HepG2 (cell line): ENCODE results near the gene RPS6KA2. TPM values are rescaled to one million over a fixed set of nuclear protein-coding genes. Genes with fewer than 3 reads are reported as not detected.

ENCODE experiments used
- ATAC-seq: fragments of 200-7000 bp; cut with Tn5 transposase; 3 replicates; pipeline ENCODE4 v1.9.1; 2020; ENCODE audit warnings: mild to moderate bottlenecking, moderate library complexity
- BruUV-seq: library from RNA; stranded (reverse); fragments of 400-500 nt; replicated peaks from 2 replicates; lab custom pipeline; 2021; lab: Mats Ljungman, UMichigan
- CTCF ChIA-PET: fragments of 300-600 bp; formaldehyde crosslinking; extraction: SDS; loops from one replicate; lab custom pipeline; 2021; ENCODE audit warnings: low total read pairs, inconsistent platforms, low intra/inter-chr PET ratio; lab: Yijun Ruan, JAX
- POLR2A ChIA-PET: fragments of 350-600 bp; sonication (Branson Sonifier 250); formaldehyde crosslinking; loops from one replicate; lab custom pipeline; 2020; ENCODE audit warnings: antibody characterized with exemption, inconsistent platforms; lab: Yijun Ruan, JAX
- DNase-seq: peaks from one replicate; pipeline ENCODE4 v3.0.0-alpha.2; 2015; ENCODE audit warnings: low spot score
- FAIRE-seq: peaks from 3 replicates; lab custom pipeline; 2011; peaks lifted over from hg19 to GRCh38; lab: Jason Lieb, UNC
- H2AFZ ChIP-seq: one replicate; pipeline ENCODE4 v1.6.1; 2011; ENCODE audit warnings: low read length, inconsistent platforms
- H3K27ac ChIP-seq: fragments of 300-600 bp; 3 replicates; pipeline ENCODE4 v1.8.0; 2011; ENCODE audit warnings: mixed run types, mild to moderate bottlenecking, mixed read lengths, low read length, inconsistent platforms; ENCODE audit not compliant: insufficient read depth; ENCODE audit errors: extremely low read length
- H3K27me3 ChIP-seq, 2 experiments: fragments of 200-600 bp in 1 of 2; 2 replicates in 1 of 2; 3 replicates in 1 of 2; pipeline versions ENCODE4 v1.6.0 to v1.8.0; 2011; ENCODE audit warnings: low read length in 2 of 2, mild to moderate bottlenecking in 2 of 2, moderate library complexity in 2 of 2, inconsistent platforms in 1 of 2; ENCODE audit not compliant: insufficient read depth in 2 of 2, control insufficient read depth in 1 of 2
- H3K36me3 ChIP-seq, 2 experiments: fragments of 200-600 bp in 1 of 2; replicated peaks in 1 of 2; 2 replicates in 1 of 2; 3 replicates in 1 of 2; pipeline versions ENCODE4 v1.5.1 to v1.8.0; 2011; ENCODE audit warnings: low read length in 2 of 2, inconsistent platforms in 1 of 2; ENCODE audit not compliant: insufficient read depth in 2 of 2, control insufficient read depth in 1 of 2
- H3K4me1 ChIP-seq: 2 replicates; pipeline ENCODE4 v1.5.1; 2012; ENCODE audit warnings: low read length, inconsistent platforms; ENCODE audit not compliant: insufficient read depth
- H3K4me2 ChIP-seq: 2 replicates; pipeline ENCODE4 v1.6.0; 2011; ENCODE audit warnings: low read depth, low read length, inconsistent platforms
- H3K4me3 ChIP-seq, 3 experiments: fragments of 200-600 bp in 1 of 3; sonication (generic), shearing (Covaris generic) in 1 of 3; replicated peaks in 1 of 3; 2 replicates each; pipeline ENCODE4 v1.5.1; 2011 to 2016; ENCODE audit warnings: low read length in 3 of 3, inconsistent platforms in 2 of 3, low read depth in 2 of 3, mild to moderate bottlenecking in 2 of 3, control low read depth in 1 of 3, mixed read lengths in 1 of 3; ENCODE audit not compliant: insufficient read depth in 1 of 3
- H3K79me2 ChIP-seq: one replicate; pipeline ENCODE4 v1.6.1; 2011; ENCODE audit warnings: low read length, inconsistent platforms; ENCODE audit not compliant: insufficient read depth
- H3K9ac ChIP-seq: 2 replicates; pipeline ENCODE4 v1.6.0; 2011; ENCODE audit warnings: mild to moderate bottlenecking, low read depth, low read length, inconsistent platforms; ENCODE audit not compliant: insufficient read depth
- H3K9me3 ChIP-seq: 2 replicates; pipeline ENCODE4 v1.5.1; 2012; ENCODE audit warnings: mild to moderate bottlenecking, low read length
- H4K20me1 ChIP-seq: 2 replicates; pipeline ENCODE4 v1.6.0; 2011; ENCODE audit warnings: inconsistent platforms, mild to moderate bottlenecking, low read length, moderate library complexity; ENCODE audit not compliant: insufficient read depth
- ATF7 ChIP-seq, 2 experiments: fragments of 450-650 bp in 1 of 2; sonication (generic) in 1 of 2; formaldehyde crosslinking in 1 of 2; IDR thresholded peaks; 2 replicates each; pipeline versions ENCODE4 v1.4.0 to v1.6.1; 2016 to 2020; ENCODE audit warnings: antibody characterized with exemption in 1 of 2, mild to moderate bottlenecking in 1 of 2, missing genetic modification reagents in 1 of 2
- PAX8 ChIP-seq: sonication (generic); formaldehyde crosslinking; IDR thresholded peaks from 2 replicates; pipeline ENCODE4 v1.8.0; 2022; ENCODE audit warnings: mild to moderate bottlenecking, missing genetic modification reagents, borderline replicate concordance
- PPARG ChIP-seq: conservative IDR thresholded peaks from 2 replicates; pipeline ENCODE4 v1.6.1; 2016; ENCODE audit warnings: missing biosample characterization, missing genetic modification reagents
- ZFP1 ChIP-seq: IDR thresholded peaks from 2 replicates; pipeline ENCODE4 v1.6.1; 2016
- ZNF354B ChIP-seq: sonication (generic); formaldehyde crosslinking; IDR thresholded peaks from 2 replicates; pipeline ENCODE4 v1.8.0; 2022; ENCODE audit warnings: mild to moderate bottlenecking, missing genetic modification reagents
- ZNF768 ChIP-seq: sonication (generic); formaldehyde crosslinking; IDR thresholded peaks from 2 replicates; pipeline ENCODE4 v1.4.0; 2020; ENCODE audit warnings: missing genetic modification reagents
- WGBS: methylation state at CpG from one replicate; pipeline ENCODE4 v1.1.6; 2017; ENCODE audit warnings: low lambda C conversion rate; 5-methylcytosine and 5-hydroxymethylcytosine counted together
- in situ Hi-C: cut with HindIII; loops from 2 replicates; pipeline ENCODE4 v1.10.0; 2017; ENCODE audit warnings: low pct_unique_long_range_greater_than_20kb; ENCODE audit not compliant: extremely low pct_ligation_motif_present
- intact Hi-C: fragments of 100-400 bp; cut with micrococcal nuclease; formaldehyde crosslinking; loops from one replicate; pipeline ENCODE4 v1.10.0; 2022; ENCODE audit not compliant: unreplicated experiment
- polyA plus RNA-seq, 8 experiments: library from polyadenylated mRNA; depleted of rRNA in 3 of 8; stranded (reverse) in 7 of 8; unstranded in 1 of 8; fragments of >200 nt; fragmentation: Illumina TruSeq in 4 of 8; extraction: Trizol in 4 of 8; gene quantifications; 2 replicates each; pipeline versions ENCODE4 v1.2.1 to v1.2.3, GENCODE V29; 2011 to 2016; ENCODE audit warnings: low read depth in 4 of 8, missing spikeins in 1 of 8, mixed read lengths in 1 of 8; ENCODE audit not compliant: insufficient read depth in 1 of 8
- total RNA-seq, 5 experiments: library from RNA; depleted of rRNA; stranded (reverse); fragments of >200 nt; fragmentation: Illumina TruSeq; extraction: Trizol; gene quantifications; 2 replicates each; pipeline ENCODE4 v1.2.3, GENCODE V29; 2016; ENCODE audit warnings: low read depth in 1 of 5
- TF ChIP-seq, protein P1 (sequence below): sonication (generic); formaldehyde crosslinking; IDR thresholded peaks from 2 replicates; pipeline ENCODE4 v1.5.0; 2020; ENCODE audit warnings: missing genetic modification reagents
- TF ChIP-seq, protein P2 (sequence below): sonication (generic); formaldehyde crosslinking; IDR thresholded peaks from 2 replicates; pipeline ENCODE4 v1.4.0; 2020; ENCODE audit warnings: mild to moderate bottlenecking, missing genetic modification reagents, borderline replicate concordance

RPS6KA2 gene
- total and polyA plus RNA-seq, 2 of the 13 experiments (the other 11 are each of a cell fraction or from before 2014, with no cell fraction given): 0.22 to 0.38 TPM

DNA sequence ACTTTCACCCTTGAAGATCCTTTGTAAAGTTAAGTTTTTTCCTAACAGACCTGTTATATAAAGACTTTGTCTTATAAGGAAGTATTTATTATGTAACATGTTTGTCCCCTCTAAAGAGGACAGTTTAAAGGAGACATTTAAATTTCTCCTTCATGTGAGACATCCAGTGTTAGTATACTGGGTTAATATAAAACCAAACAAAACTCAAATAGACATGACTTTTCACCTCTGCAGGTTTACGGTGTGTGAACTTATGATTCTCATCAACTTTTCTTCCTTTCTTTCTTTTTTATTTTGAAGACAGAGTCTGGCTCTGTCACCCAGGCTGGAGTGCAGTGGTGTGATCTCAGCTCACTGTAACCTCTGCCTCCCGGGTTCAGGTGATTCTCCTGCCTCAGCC lies 226.9 kb downstream of the RPS6KA2 start:
- BruUV-seq: no TSS peak
- Histone ChIP-seq H4K20me1 (no peaks in the 10 kb centered on the region), H3K9me3 (no peaks in the 10 kb centered on the region), H3K4me3 (peak overlapping the region in 2 of 3 experiments; percentile 29 to 63; a peak in 2 of 6 replicates), H3K4me2 (peak overlapping the region; percentile 79), H3K36me3 (no peaks in the 10 kb centered on the region), H3K27me3 (peaks cover 0 to 15% of the 10 kb centered on the region in 2 experiments; a peak in 3 of 5 replicates), H3K9ac (no peak overlapping the region), H3K4me1 (peaks cover 48% of the 10 kb centered on the region), H3K79me2 (no peaks in the 10 kb centered on the region), H2AFZ (no peak overlapping the region), H3K27ac (no peak overlapping the region)
- ChIA-PET CTCF (interaction anchor here (0.7 to 4.1 kb wide), 6 partner anchors 18 to 124 kb away, joined by 3 to 52 read pairs (median 12); partner anchors contain the start of gene MPC1), POLR2A (interaction anchor here (0.7 to 4.0 kb wide), 9 partner anchors 11 to 93 kb away, joined by 3 to 36 read pairs (median 3); partner anchors contain the start of genes MPC1 and SFT2D1)
- in situ Hi-C loops (loop anchor here (5.0 kb wide), 1 partner anchor 123 kb away; no protein-coding TSS in a partner anchor), intact Hi-C loops (loop anchor here (1.0 to 2.0 kb wide), 4 partner anchors 17 to 125 kb away; partner anchors contain the start of gene MPC1)
- FAIRE-seq: no peak
- ATAC-seq: peak; percentile 21
- no peak for DNase-seq
- 7% methylated on average over 2 of the region's 2 CpGs for WGBS
- TF ChIP-seq ZNF768 (CRISPR knock-in tag) (no peak), ZFP1 (CRISPR knock-in tag) (0 out of 2 replicates have a peak, but pooled peaks have one; percentile 5), PPARG (CRISPR knock-in tag) (peak; percentile 23; the same call in 1 of the 2 replicates), ZNF354B (CRISPR knock-in tag) (no peak)

DNA sequence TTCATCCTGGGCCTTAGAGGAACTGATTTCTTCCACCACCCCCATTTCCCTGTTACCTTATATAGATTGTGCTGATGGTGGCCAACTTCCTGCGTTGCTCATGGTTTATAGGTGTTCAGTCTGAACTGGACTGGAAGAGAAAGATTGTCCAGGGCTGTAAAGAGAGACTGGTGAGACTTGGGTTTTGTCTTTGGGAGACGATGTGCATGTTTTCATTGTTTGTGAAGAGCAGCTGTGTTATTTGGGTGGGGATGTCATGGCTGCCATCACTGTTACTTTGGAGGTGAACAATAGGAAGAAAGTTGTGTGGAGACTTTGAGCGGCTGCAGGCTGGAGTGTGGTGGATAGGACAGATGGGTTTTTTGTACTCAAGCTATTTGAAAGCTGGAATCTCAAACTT lies 228.7 kb downstream of the RPS6KA2 start:
- Histone ChIP-seq H3K27me3 (no peaks in the 10 kb centered on the region), H3K4me2 (no peak overlapping the region), H3K9me3 (no peaks in the 10 kb centered on the region), H3K79me2 (no peaks in the 10 kb centered on the region), H3K4me3 (no peak overlapping the region), H2AFZ (no peak overlapping the region), H3K9ac (no peak overlapping the region), H3K36me3 (no peaks in the 10 kb centered on the region), H3K4me1 (peaks cover 65% of the 10 kb centered on the region), H4K20me1 (no peaks in the 10 kb centered on the region), H3K27ac (no peak overlapping the region)
- intact Hi-C loops (no loop called here), in situ Hi-C loops (no loop called here)
- 85% methylated on average over 3 of the region's 3 CpGs for WGBS
- ChIA-PET CTCF (no interaction called here), POLR2A (interaction anchor here (2.8 to 4.0 kb wide), 3 partner anchors 10 to 18 kb away, joined by 18 to 36 read pairs (median 29); partner anchors contain the start of gene MPC1)
- FAIRE-seq (no peak), ATAC-seq (no peak), DNase-seq (no peak)
- no TSS peak for BruUV-seq
- TF ChIP-seq PAX8 (CRISPR knock-in tag) (0 out of 2 replicates have a peak, but pooled peaks have one; percentile 51), ATF7 (IDR thresholded peaks at IDR 0.05) (peak; percentile 62), ATF7 (CRISPR knock-in tag; IDR thresholded peaks at IDR 0.05) (no peak)
- TF ChIP-seq, protein P1, sequence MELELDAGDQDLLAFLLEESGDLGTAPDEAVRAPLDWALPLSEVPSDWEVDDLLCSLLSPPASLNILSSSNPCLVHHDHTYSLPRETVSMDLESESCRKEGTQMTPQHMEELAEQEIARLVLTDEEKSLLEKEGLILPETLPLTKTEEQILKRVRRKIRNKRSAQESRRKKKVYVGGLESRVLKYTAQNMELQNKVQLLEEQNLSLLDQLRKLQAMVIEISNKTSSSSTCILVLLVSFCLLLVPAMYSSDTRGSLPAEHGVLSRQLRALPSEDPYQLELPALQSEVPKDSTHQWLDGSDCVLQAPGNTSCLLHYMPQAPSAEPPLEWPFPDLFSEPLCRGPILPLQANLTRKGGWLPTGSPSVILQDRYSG: no peak
- TF ChIP-seq, protein P2, sequence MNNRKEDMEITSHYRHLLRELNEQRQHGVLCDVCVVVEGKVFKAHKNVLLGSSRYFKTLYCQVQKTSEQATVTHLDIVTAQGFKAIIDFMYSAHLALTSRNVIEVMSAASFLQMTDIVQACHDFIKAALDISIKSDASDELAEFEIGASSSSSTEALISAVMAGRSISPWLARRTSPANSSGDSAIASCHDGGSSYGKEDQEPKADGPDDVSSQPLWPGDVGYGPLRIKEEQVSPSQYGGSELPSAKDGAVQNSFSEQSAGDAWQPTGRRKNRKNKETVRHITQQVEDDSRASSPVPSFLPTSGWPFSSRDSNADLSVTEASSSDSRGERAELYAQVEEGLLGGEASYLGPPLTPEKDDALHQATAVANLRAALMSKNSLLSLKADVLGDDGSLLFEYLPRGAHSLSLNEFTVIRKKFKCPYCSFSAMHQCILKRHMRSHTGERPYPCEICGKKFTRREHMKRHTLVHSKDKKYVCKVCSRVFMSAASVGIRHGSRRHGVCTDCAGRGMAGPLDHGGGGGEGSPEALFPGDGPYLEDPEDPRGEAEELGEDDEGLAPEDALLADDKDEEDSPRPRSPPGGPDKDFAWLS: 0 out of 2 replicates have a peak, but pooled peaks have one; percentile 55
